Left colon (tissue), 2 donors: ENCODE measurements around the gene ASCC3. TPM values are rescaled to one million over a fixed set of nuclear protein-coding genes. Genes with fewer than 3 reads are reported as not detected.
"Not testable (repeated sequence)": the region's sequence is repeated elsewhere in the genome, so short reads cannot be mapped to it uniquely, and the experiment has no call there.

ENCODE experiments used
- ATAC-seq: fragments of 200-7000 bp; cut with Tn5 transposase; one replicate; pipeline ENCODE4 v1.9.1; 2020; ENCODE audit warnings: mild to moderate bottlenecking, moderate library complexity
- DNase-seq, 2 donors: peaks; one replicate each; pipeline ENCODE4 v3.0.0-alpha.2; 2020
- intact Hi-C, 2 donors: fragments of 100-400 bp; cut with DNase I in 1 of 2; cut with micrococcal nuclease in 1 of 2; formaldehyde crosslinking; loops; one replicate each; pipeline versions ENCODE4 v1.11.2 to v1.14.0; 2022; cut with DNase I, micrococcal nuclease
- total RNA-seq, 2 donors: library from RNA; stranded (reverse); fragmentation: NEBNext Ultra II Directional; extraction: Animal tissue kit (Norgen Biotek cat#: 25700); gene quantifications; one replicate each; pipeline ENCODE4 v1.2.1, GENCODE V29; 2021
- donor health status: DM: no; HTN: no; CAD: no.
- donor health status: DM: yes; HTN: yes; CAD: no.

ASCC3 gene
- total RNA-seq, 2 donors from 2014 or later, result 28.6 to 37.2 TPM

- ATAC-seq, DNase-seq, intact Hi-C loops: not testable (repeated sequence)
These were observed 52.0 kb downstream of the ASCC3 start for GRCh38 chr6:100829077-100829595.

- intact Hi-C loops, result no loop called here
- ATAC-seq, result no peak
- no peak for DNase-seq
These were observed 58.1 kb downstream of the ASCC3 start for GRCh38 chr6:100823041-100823440.

GRCh38 chr6:100818066-100818465 lies 63.1 kb downstream of the ASCC3 start:
- intact Hi-C loops, result no loop called here
- DNase-seq (no peak), ATAC-seq (no peak)

- ATAC-seq (no peak), DNase-seq (no peak)
These were observed 71.1 kb downstream of the ASCC3 start for GRCh38 chr6:100810015-100810414.

GRCh38 chr6:100809346-100809745 lies 71.8 kb downstream of the ASCC3 start:
- no peak for DNase-seq
- intact Hi-C loops, result no loop called here
- no peak for ATAC-seq

More at GRCh38 chr6:100810015-100810414, 71.1 kb downstream of the ASCC3 start:
- intact Hi-C loops, result no loop called here

- DNase-seq (no peak), ATAC-seq (no peak)
- intact Hi-C loops, result no loop called here
These were observed 72.4 kb downstream of the ASCC3 start for GRCh38 chr6:100808638-100809275.

GRCh38 chr6:100806296-100806695 lies 74.8 kb downstream of the ASCC3 start:
- intact Hi-C loops, result no loop called here
- no peak for ATAC-seq
- DNase-seq, result no peak

GRCh38 chr6:100803264-100804045 lies 77.7 kb downstream of the ASCC3 start:
- no peak for DNase-seq
- intact Hi-C loops, result no loop called here
- no peak for ATAC-seq

GRCh38 chr6:100801036-100801435 lies 80.1 kb downstream of the ASCC3 start:
- ATAC-seq (no peak), DNase-seq (no peak)
- intact Hi-C loops, result no loop called here

GRCh38 chr6:100796049-100796823 lies 84.9 kb downstream of the ASCC3 start:
- ATAC-seq (peak; percentile 70), DNase-seq (no peak)
- intact Hi-C loops, result no loop called here

- intact Hi-C loops, result no loop called here
- DNase-seq (no peak), ATAC-seq (no peak)
These were observed 91.0 kb downstream of the ASCC3 start for GRCh38 chr6:100790084-100790483.

GRCh38 chr6:100785982-100786381 lies 95.1 kb downstream of the ASCC3 start:
- ATAC-seq, result no peak
- no peak for DNase-seq
- intact Hi-C loops, result no loop called here

- DNase-seq, result no peak
- intact Hi-C loops, result no loop called here
- no peak for ATAC-seq
These were observed 100.5 kb downstream of the ASCC3 start for GRCh38 chr6:100780648-100781047.

GRCh38 chr6:100775667-100776066 lies 105.5 kb downstream of the ASCC3 start:
- no peak for DNase-seq
- ATAC-seq, result no peak
- intact Hi-C loops, result no loop called here

GRCh38 chr6:100774681-100775080 lies 106.4 kb downstream of the ASCC3 start:
- ATAC-seq (no peak), DNase-seq (no peak)
- intact Hi-C loops, result no loop called here

GRCh38 chr6:100768816-100769351 lies 112.2 kb downstream of the ASCC3 start:
- intact Hi-C loops, result no loop called here
- DNase-seq (no peak), ATAC-seq (no peak)

- DNase-seq (no peak), ATAC-seq (no peak)
- intact Hi-C loops, result no loop called here
These were observed 117.4 kb downstream of the ASCC3 start for GRCh38 chr6:100763617-100764241.

- DNase-seq, result no peak
- intact Hi-C loops, result no loop called here
- ATAC-seq, result no peak
These were observed 119.3 kb downstream of the ASCC3 start for GRCh38 chr6:100761841-100762240.

- ATAC-seq, DNase-seq, intact Hi-C loops: not testable (repeated sequence)
These were observed 122.7 kb downstream of the ASCC3 start for GRCh38 chr6:100758386-100758785.
